Left hindlimb (tissue), 1 donor: ENCODE results near the gene MAPT.

Source experiments
- DNase-seq: peaks from one replicate; pipeline ENCODE4 v3.0.0-alpha.2; 2018

Gene MAPT

GRCh38 chr17:46074540-46074939 is 180.2 kb downstream of the MAPT start:
- DNase-seq, result no peak
